HG02981 (cell line): ENCODE measurements around the gene WHAMM.
"Not testable (repeated sequence)": the region's sequence is repeated elsewhere in the genome, so short reads cannot be mapped to it uniquely, and the experiment has no call there.

ENCODE experiments used
- ATAC-seq: cut with Tn5 transposase; IDR thresholded peaks from one replicate; pipeline ENCODE4 v1.9.1; 2021; ENCODE audit warnings: mild to moderate bottlenecking, moderate library complexity; ENCODE audit not compliant: unreplicated experiment

The WHAMM gene, protein sequence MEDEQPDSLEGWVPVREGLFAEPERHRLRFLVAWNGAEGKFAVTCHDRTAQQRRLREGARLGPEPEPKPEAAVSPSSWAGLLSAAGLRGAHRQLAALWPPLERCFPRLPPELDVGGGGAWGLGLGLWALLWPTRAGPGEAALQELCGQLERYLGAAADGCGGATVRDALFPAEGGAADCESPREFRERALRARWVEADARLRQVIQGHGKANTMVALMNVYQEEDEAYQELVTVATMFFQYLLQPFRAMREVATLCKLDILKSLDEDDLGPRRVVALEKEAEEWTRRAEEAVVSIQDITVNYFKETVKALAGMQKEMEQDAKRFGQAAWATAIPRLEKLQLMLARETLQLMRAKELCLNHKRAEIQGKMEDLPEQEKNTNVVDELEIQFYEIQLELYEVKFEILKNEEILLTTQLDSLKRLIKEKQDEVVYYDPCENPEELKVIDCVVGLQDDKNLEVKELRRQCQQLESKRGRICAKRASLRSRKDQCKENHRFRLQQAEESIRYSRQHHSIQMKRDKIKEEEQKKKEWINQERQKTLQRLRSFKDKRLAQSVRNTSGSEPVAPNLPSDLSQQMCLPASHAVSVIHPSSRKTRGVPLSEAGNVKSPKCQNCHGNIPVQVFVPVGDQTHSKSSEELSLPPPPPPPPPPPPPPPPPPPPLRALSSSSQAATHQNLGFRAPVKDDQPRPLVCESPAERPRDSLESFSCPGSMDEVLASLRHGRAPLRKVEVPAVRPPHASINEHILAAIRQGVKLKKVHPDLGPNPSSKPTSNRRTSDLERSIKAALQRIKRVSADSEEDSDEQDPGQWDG

DNA sequence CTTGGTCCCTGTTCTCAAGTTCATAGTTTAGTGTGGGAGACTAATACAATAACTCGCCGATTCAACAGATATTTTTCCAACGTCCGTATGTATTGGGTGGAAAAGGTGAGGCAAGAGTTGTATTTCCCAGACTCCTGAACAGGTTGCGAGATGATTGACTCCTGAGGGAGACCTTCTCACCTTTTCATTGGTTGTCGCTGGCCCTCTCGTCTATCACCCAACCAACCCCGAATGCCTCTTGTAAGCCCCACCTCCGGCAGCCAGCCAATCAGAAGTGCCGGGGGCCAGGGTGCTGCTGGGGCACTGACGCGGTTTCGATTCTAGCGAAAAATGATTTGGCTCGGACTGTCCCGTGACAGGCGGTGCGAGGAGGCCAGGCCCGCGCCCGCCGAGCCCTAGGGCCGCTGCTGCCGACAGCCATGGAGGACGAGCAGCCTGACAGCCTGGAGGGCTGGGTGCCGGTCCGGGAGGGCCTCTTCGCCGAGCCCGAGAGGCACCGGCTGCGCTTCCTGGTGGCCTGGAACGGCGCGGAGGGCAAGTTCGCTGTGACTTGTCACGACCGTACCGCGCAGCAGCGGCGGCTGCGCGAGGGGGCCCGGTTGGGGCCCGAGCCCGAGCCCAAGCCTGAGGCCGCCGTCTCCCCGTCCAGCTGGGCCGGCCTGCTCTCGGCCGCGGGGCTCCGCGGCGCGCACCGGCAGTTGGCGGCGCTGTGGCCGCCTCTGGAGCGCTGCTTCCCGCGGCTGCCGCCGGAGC lies at the start of gene WHAMM:
Gene WHAMM, plus strand, starts transcription at position 321 of the 753 bp plus-strand sequence. Its CDS starts 99 bp downstream, at position 420.
- peak; percentile 78 for ATAC-seq

DNA sequence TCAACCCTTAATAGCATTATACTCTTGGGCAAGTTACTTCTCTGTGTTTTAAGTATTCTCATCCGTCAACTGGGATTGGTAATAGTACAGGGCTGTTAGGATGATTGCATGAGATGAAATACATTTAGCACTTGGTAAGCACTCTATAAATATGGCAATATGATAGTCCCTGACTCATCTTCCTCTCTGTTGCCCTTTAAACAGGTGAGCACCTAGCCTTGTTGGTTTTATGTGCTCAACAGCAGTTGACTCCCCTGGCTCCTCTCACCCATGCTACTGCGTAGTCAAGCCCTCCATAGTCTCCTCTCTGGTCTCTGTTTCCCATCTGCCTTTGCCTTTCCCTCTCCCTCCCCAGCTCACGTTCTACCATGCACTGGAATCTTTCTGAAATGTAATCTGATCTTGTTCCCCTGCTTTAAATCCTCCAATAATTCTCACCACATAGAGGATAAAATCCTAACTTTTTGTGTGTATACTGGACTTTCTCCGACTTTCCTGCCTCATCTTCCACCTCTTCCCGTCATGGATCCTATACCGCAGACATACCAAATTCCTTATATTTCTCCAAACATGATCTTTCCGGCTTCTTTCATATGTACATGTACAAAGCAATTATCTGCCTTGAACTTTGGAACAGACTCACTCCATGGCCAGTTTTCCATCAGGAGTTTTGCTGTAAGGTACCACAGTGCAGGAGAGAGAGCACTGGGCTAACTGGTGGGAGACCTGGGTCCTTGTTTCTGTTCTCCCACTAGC lies 45.9 kb upstream of the WHAMM start:
- ATAC-seq = no peak

DNA sequence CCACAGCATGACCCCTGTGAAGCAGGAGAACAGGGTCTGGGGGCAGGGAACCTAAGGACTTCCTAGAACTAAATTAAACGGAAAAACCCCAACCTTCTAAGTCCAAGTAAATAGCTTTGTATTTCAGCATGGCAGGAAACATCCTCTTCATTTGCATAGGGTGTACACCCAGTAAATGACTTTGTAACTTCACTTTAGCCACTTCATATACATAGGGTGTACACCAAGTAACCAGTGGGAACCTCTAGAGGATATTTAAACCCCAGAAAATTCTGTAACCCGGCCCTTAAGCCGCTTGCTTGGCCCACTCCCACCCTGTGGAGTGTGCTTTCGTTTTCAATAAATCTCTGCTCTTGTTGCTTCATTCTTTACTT lies 45.3 kb upstream of the WHAMM start:
- no peak for ATAC-seq

DNA sequence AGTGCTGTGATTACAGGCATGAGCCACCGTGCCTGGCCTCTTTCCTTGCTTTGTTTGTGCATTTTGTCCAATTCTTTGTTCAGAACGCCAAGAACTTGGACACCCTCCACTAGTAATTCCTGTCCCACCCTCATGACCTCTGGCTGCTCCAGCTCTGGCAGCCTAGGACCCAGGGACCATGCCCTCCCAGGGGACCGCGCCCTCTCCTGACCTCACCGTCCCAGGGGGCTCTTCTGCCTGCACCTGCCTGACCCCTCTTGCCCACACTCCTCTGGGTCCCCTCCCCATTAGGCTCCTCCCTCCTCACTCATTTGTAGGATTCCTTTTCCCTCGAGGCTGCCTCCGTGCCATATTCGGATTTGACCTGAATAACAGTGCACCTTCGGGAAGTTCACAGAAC lies 44.7 kb upstream of the WHAMM start:
- no peak for ATAC-seq

DNA sequence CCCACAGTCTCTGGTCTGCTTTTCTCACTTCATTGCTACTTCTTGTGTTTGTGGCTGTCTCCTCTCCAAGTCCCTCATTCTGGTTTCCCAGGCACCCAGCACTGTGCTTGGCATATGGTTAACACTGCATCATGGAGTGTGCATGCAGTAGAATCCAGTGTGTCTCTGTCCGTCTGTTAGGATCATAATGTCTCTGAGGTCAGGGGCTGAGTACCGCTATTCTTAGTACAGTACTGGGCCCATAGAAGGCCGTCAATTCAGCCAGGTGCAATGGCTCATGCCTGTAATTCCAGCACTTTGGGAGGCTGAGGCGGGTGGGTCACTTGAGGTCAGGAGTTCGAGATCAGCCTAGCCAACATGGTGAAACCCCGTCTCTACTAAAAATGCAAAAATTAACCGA lies 43.2 kb upstream of the WHAMM start:
- not testable (repeated sequence) for ATAC-seq

DNA sequence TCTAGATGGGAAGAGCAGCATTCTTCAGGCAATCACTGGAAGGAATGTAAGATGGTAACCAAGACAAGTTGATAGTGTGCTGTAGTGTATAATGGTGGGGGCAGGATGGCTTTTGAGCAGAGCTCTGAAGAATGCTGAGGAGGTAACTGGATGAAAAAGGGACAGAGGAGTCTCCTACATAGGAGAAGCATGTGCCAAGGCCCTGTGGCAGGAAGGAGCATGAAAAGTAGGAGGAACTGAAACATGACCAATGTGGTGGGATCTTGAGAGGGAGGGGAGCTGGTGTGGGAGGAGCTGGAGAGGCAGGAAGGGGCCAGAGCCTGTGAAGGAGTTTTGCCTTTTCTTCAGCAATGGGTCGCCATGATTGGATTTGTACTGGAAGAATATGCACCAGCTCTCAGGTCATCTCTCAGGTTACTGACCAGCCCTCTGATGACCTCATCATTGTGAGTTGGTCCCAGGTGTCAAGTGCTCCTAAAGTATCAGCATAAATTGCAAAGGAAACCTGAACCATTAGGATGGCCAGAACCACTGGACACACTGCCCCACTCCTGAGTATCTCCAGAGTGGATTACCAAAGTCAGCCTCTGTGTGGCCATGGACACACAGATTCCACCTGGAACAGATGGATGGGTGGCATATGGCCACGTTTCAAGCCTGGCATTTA lies 42.1 kb upstream of the WHAMM start:
- no peak for ATAC-seq

DNA sequence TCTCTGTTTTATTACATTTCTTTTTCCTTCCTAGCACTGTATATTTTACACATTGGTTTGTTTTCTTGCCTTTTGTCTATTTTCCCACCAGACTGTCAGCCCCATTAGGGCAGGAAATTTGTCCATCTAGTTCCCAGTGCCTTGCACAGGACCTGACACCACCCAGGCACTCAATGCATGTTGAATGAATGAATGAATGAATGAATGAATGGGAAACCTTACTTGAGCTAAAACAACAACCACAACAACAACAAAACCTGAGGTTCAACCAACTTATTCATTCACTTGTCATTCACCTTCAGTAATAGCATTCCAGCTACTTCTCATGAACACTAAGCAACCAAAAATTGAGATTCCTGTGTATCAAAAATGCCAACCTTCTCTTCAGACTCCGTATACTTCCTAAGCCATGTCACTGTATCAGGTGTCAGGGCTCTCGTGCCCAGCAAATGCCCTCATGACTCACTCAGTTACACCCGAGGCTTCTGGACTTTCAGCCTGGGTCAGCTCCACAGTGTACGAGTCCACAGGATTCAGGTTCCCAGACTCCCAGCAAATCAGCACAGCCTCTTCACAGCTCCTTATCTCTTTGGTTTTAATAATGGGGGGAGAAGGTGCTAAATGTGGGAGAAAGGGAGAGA lies 40.9 kb upstream of the WHAMM start:
- ATAC-seq = no peak

DNA sequence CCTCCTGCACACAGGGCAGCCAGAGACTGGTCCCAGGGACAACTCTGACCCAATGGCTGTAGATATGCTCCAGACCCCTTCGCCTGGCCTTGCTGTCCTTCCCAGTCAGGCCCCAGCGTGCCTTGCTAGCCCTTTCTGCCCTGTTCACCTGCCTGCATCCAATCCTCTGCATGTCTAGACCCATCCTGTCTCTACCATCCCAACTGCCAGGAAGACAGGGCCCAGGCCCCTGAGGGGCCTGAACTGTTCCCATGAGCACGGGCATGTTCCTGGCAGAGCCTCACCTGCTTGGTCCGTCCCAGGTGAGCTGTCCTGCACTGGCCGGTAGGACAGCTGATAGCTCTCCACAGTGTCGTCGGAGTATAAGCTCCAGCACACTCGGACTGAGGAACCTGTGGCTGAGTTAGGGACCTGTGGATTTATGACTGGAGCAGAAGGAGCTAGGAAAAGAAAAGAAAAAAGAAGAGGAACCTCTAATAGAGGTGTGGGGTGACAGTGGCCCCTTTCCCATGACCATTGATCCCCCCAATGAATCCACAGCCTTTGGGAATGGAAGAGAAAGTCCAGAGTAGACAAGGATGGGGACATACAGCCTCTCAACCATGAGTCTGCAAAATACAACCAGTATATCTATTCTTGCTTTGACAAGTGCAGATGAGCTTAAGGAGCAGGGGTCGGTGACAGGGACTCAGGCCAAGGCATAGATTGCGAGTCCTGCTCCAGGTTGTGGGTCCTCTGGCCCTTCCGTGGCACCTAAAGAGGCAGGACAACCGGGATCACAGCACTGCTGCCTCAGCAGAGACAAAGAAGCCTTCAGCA lies 37.4 kb upstream of the WHAMM start:
- ATAC-seq = no peak

DNA sequence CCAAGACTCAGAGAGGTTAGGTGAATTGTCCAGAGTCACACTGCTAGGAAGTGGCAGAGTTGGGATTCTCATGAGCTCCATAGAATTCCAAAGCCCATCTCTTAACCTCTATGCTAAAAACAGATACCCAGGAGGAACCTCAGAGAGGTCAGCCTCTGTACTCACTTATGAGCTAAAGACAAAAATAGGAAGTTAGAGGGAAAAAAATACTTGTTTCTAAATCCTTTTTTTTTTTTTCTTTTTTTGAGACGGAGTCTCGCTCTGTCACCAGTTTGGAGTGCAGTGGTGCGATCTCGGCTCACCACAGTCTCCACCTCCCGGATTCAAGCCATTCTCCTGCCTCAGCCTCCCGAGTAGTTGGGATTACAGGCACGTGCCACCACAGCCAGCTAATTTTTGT lies 34.9 kb upstream of the WHAMM start:
- no peak for ATAC-seq

DNA sequence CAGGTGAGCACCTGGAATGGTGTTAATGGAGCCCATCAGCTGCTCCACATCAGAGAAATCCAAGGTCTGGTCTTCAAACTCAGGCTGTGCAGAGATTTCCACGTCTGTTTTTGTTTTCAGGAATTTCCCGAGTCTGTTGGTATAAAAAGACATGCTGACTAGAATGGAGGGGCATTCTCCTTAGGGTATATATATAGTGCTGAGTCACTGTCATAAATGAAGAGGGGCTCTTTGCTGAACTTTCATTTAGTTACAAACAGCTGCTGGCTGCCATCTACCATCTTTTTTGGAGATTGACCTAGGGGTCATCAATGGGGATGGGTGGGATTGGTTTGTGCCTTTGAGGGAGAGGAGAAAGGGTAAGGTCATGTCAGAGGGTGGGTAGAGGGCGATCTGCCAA lies 30.7 kb upstream of the WHAMM start:
- no peak for ATAC-seq

DNA sequence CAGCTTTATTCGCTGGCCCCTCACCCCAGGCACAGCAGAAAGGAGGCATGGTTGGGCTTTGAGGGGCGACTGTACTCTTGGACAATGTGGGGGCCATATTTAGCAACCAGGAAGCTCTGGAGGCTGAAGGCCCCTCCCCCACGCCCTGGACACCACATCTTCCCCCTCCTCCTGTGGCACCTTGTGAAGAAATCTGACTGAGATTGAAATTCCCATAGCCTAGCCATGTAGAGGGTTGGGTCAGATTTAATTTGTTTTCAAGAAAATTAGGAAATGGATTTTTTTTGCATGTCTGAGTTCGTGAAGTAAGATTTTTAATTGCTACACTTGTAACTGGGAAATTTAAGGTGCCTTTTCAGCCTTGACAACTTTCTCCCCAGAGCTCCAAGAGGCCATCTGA lies 28.1 kb upstream of the WHAMM start:
- no peak for ATAC-seq

DNA sequence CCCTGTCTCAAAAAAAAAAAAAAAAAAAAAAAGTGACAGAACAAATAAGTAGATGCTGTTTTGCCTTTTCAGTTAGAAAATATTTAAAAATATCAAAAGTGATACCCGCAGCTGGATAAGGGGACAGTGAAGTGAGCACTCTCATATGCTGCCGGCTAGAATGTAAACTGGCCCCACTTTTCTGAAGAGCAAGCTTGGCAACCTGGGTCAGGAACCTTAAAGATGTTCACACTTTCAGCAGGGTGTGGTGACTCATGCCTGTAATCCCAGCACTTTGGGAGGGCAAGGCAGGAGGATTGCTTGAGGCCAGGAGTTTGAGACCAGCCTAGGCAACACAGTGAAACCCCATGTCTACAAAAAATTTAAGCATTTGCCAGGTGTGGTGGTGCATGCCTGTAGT lies 20.9 kb upstream of the WHAMM start:
- no peak for ATAC-seq

DNA sequence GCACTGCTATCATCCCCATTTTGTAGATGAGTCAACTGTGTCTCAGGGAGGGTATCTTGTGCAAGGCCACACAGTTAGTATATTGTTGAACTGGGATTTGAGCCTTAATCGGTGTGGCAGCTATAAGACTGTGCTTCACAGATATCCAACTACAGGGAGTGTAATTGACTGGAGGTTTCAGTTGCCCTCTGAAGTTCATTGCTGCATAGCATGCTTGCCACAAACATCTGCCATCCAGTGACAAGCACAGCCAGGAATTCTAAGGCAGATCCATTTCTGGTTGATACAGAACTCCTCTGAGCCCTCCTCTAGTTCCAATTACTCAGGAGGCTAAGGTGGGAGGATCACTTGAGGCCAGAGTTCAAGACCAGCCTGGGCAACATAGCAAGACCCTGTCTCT lies 19.9 kb upstream of the WHAMM start:
- ATAC-seq = no peak

DNA sequence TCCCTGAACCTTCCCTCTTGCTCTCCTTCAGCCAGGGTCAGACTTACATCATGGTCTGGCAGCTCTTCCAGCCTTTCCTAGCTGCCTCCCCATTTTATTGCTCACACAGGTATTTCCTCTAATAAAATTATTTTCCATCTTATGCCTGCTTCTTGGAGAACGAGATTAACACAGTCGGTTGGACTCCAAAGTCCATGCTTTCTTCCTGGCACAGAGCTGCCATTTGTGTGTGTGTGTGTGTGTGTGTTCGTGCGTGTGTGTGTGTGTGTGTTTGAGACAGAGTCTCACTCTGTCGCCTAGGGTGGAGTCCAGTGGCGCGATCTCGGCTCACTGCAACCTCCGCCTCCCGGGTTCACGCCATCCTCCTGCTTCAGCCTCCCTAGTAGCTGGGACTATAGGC lies 19.1 kb upstream of the WHAMM start:
- ATAC-seq = no peak

DNA sequence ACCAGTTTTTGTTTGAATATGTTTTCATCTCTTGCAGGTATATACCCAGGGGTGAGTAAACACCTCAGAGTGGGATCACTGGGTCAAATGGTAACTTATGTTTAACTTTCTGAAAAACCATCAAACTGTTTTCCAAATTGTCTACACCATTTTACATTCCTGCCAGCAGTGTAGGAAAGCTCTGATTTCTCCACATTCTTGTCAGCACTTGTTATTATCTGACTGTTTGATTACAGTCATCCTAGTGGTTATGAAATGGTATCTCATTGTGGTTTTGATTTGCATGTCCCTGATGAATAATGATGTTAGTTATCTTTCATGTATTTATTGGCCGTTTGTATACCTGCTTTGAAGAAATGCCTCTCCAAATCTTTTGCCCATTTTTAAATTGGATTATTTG lies 17.4 kb upstream of the WHAMM start:
- ATAC-seq = no peak

DNA sequence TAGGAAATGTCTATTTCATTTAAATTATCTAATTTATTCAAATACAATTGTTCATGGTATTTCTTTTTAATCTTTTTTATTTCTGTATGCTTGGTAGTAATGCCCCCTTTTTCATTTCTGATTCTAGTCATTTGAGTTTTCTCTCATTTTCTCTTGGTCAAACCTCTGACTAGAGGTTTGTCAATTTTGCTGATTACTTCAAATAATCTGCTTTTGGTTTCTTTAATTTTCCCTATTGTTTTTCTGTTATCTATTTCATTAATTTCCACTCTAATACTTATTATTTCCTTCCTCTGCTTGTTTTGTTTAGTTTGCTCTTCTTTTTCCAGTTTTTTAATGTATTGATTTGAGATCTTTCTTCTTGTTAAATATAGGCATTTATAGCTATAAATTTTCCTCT lies 15.7 kb upstream of the WHAMM start:
- no peak for ATAC-seq

DNA sequence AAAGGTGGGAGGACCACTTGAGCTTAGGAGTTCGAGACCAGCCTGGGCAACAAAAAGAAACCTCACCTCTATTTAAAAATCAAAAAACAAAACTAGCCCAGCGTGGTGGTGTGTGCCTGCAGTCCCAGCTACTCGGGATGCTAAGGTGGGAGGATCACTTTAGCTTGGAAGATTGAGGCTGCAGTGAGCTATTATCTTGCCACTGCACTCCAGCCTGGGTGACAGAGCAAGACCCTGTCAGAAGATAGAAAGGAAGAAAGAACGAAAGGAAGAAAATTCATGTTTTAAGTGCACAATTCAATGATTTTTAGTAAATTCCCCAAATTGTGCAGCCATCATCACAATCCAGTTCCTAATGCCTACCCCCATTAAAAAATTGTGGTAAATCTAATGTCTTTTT lies 11.3 kb upstream of the WHAMM start:
- ATAC-seq = no peak

DNA sequence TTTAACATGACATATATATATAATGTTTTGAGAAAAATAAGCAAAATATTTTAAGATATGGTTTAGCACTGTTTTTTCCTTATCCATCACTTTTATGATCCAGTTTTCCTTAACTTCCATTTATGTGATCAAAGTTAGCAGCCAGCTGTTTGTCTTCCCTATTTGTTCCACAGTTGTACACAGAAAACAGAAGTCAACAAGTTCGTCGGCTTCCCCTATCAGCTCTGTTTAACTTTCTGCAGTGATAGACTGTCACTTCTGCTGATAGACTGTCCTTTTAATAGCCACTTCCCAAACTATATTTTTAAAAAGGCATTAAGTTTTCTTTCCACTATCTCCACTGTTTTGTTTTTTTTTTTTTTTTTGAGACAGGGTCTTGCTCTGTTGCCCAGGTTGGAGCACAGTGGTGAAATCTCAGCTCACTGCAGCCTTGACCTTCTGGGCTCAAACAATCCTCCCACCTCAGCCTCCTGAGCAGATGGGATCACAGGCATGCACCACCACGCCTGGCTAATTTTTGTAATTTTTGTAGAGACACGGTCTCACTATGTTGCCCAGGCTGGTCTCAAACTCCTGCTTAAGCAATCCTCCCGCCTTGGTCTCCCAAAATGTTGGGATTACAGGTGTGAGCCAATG lies 10.8 kb upstream of the WHAMM start:
- no peak for ATAC-seq
